Jurkat, Clone E6-1 (cell line): ENCODE data around the gene NSG2.

Experiments
- DNase-seq: peaks from one replicate; pipeline ENCODE4 v3.0.0-alpha.2; 2011; ENCODE audit warnings: low read depth, low spot score
- H3K4me3 ChIP-seq: 2 replicates; pipeline ENCODE4 v1.5.1; 2011; ENCODE audit warnings: mild to moderate bottlenecking, low read length, control low read depth, moderate library complexity

Gene NSG2

DNA sequence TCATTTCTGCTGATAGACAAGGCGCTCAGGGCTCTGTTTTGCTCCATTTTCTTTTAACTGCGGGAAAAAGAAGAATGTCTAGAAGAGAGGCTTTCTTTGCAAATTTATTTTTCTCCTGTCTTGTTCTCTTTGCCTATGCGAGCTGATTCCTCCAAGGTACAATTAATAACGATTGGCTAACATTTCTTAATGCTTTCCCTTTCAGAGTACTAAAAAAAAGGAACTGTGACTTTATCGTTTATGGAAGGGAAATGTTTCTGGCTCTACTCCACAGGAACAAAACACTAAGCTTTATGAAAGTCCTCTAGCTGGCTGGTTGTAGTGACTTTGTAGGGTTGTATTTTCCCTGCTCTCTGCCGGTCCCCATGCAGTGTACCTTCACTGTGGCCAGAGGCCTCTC is 11.7 kb downstream of the NSG2 start:
- no peak for DNase-seq
- no peak overlapping the region for H3K4me3 ChIP-seq

DNA sequence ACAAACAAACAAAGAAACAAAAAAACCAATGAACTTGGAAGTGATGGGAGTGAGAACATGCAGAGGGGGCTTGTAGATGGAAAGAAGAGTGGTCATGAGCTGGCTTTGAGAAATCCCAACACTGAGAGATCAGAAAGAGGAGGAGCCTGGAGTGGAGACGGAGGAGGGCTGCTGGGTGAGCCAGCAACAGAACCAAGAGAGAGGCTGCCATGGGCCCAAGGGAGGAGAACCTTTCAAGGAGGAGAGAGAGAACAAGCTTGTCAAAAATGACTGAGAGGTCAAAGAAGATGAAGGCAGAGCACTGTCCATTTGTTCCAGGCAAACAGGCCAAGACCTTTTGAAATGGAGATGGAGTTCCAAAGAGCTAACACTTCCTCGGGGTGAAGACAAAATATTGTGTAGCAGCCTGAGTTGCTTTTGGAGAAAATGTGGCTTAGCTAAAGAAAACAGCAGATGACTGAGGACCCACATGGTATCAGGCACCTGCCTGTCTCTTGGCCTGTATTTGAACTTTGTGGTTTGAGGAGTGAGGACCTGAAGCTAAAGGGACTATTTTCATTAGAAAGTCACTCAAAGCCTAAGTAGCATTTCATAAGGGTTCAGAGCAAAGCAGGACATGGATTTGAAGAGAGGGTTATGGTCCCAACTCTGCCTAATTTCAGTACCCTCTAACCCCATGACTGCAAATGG is 13.1 kb downstream of the NSG2 start:
- no peak overlapping the region for H3K4me3 ChIP-seq
- DNase-seq = no peak

DNA sequence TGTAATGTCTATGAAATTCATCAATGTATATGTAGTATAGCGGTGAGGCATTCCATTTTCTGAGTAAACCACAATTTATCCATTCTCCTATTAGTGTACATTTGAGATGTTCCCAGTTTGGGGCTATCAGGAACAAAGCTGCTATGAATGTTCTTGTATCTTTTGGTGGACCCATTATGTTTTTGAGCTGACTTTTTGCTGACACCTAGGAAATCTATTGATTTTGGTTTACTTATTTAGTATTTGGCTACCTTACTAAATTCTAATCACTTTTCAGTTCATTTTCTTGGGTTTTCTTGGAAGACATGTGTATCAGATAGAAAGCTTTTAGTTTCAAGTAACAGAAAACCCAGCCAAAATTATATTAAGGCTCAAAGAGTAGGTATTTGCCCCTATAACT is 13.7 kb downstream of the NSG2 start:
- H3K4me3 ChIP-seq = no peak overlapping the region
- DNase-seq = no peak

DNA sequence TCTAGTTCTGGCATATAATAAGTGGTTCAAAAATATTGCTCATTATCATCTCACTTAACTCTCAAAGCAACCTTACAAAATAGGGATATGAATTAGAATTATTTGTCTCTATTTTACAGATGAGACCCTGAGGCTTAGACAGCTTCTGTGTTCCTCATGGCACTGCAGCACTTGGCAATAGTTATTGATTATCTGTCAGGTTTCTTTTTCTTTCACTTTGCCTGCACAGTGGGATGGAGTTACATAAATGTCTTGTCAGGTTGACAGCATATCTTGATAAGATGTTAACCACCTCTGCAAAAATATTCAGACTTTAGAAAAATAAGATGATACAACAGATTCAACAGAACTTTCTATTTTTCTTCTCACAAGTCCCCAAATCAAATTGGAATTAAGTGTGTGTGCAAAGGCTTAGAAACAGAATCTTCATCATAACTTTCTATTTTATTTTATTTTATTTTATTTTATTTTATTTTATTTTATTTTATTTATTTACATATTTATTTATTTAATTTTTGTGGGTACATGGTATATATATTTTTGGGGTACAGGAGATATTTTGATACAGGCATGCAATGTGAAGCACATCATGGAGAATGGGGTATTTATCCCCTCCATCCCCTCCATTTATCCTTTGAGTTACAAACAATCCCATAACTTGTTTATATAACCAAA is 17.7 kb downstream of the NSG2 start:
- DNase-seq = no peak
- H3K4me3 ChIP-seq = no peak overlapping the region

DNA sequence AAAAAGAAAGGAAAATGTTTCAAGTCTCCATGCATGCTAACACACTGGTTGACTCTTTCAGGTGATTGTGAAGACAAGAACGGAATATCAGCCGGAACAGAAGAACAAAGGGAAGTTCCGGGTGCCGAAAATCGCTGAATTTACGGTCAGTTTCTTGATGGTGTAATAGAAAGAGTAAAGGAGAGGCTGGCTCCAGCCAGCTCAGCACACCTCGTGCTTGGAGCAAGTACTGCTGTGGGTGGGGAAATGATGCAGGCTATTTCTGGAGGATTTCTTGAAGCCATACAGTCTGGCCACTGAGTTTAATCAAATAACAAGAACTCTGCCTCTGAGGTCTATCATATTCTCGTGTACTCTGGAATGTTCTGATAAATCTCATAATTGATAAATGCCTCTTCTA is 18.7 kb downstream of the NSG2 start:
- H3K4me3 ChIP-seq = no peak overlapping the region
- DNase-seq = no peak

DNA sequence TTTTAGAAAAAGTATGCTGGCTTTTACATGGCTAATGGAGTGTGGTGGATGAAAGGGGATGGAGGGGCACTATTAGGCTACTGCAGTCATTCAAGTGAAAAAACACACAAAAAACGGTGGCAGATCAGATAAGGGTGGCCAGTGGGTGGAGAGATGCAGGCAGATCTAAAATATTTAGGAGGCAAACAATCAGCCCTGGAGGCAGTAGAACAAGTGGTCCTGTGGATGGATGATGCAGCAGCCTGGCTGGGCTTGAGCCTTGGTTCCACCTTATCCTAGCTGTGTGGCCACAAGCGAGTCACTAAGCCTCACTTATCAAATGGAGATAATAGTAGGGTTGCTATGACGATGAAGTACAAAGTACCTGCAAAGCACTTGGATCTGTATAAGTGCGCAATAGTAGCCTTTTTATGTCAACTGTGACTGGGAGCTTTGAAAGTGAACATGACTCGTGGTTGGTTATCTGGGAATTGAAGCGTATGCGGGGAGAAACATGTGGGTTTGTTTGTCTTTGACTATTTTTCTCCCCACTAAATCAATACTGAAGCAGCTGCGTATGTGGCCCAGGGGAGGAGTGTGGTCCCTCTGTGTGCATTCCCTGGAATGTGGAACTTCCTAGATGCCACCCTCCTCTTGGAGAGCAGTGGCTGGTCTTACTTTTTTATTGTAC is 20.2 kb downstream of the NSG2 start:
- no peak for DNase-seq
- H3K4me3 ChIP-seq = no peak overlapping the region

DNA sequence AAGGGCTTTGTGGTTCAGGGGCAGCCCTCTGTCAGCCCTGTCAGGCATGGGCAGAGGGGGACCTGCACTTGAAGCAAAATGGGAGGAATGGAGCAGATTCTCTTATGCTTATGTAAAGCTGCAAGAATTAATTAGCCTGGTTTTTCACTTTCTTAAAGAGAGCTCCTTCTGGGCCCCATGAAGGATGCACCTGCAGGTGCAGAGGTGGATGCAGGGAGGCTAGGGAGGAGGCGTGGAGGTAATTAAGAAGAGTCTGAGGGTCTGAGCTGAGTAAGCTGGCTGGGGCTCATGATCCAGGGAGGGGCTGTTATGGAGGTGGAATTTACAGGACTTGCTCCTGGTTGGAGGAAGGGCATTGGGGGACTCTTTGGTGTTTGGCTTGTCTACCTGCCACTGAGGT is 22.0 kb downstream of the NSG2 start:
- no peak for DNase-seq
- H3K4me3 ChIP-seq = no peak overlapping the region

DNA sequence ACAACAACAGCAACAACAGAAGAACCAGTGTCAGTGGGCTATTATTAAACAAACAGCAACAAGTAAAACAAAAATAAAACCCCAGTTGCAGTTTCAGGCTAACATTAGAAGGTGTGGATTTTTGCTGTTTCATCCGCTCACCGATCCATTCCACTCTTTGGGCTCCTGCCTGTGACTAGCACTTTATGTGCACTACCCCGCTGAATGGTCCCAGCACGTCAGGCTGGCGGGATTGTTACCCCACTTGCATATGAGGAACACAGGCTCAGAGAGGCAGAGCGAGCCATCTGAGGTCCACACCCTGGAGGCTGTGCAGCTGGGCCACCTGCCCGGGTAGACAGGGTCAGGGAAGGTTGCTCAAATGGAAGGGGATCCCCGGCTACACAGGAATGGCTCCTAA is 26.0 kb downstream of the NSG2 start:
- no peak for DNase-seq
- no peak overlapping the region for H3K4me3 ChIP-seq

DNA sequence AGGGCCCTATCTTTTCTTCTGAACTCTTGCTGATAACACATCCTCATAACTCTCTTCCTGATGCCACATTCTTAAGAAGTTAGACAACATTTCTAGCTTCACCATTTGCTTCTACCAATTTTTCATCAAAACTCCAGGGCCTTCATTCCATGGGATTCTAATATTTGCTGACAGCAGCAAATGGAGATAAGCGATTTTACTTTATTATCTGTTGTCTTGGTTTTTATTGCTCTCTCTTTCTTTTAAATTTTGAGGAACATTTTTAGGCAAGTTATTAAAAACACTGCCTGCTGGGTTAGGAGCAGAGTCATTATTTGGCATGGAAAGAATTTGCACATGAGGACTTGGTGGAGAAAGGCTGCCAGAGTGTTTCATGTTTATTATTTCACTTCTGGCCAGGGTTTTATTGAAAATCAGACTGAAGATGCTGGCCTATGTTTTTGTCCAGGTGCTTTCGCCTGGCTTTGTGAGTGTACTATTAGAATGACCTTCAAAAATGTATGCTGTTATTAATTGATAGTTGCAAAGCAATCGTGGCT is 27.7 kb downstream of the NSG2 start:
- no peak overlapping the region for H3K4me3 ChIP-seq
- DNase-seq = no peak

DNA sequence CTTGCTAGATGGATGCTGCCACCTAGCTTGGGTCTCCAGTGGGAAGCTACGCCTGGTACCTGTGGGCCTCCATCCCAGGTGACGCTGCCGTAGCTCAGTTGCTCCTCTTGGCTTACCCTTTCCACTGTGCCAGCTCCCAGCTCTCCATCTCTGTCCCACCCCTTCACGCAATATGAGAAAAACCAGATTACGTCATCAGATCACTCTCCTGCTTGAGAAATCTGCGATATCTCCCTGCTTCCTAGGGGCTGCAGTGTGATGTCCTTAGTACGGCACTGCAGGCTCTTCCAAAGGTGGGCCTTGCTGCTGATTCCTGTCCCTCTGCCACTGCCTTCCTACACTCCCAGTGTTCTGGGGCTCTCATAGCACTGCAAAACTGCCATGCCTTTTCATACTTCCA is 28.9 kb downstream of the NSG2 start:
- no peak overlapping the region for H3K4me3 ChIP-seq
- DNase-seq = no peak

DNA sequence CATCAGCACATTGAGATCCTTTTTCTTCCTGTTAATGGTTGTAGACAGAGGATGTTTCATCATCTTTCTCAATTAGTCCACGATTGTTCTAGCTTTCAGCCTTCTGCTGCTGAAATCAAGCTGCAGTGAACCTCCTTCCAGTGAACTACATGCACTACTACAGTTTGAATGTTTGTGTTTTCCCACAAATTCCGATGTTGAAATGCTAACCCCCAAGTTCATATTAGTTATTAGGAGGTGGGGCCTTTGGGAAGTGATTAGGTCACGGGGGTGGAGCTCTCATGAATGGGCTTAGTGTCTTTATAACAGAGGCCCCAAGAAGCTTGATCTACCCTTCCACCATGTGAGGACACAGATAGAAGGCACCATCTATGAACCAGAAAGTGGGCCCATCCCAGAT is 32.9 kb downstream of the NSG2 start:
- H3K4me3 ChIP-seq = no peak overlapping the region
- DNase-seq = no peak

DNA sequence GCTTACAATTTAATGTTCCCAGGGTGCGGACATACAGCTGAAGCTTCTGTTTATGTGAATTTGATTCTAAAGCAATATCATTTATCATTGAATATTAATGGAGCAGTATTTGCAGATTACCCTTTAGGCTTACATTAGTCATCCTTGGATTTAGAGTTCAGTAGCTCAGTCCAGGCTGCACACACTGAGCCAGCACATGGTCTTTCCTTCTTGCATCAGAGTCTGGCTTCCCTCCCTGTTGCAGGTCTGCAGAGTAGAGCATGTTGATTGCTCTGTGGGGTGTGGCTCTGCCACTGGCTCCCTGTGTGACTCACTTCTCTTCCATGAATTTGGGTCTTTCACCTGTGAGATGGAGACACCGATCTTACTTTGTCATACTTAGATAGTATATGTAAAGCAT is 36.8 kb downstream of the NSG2 start:
- no peak for DNase-seq
- no peak overlapping the region for H3K4me3 ChIP-seq

DNA sequence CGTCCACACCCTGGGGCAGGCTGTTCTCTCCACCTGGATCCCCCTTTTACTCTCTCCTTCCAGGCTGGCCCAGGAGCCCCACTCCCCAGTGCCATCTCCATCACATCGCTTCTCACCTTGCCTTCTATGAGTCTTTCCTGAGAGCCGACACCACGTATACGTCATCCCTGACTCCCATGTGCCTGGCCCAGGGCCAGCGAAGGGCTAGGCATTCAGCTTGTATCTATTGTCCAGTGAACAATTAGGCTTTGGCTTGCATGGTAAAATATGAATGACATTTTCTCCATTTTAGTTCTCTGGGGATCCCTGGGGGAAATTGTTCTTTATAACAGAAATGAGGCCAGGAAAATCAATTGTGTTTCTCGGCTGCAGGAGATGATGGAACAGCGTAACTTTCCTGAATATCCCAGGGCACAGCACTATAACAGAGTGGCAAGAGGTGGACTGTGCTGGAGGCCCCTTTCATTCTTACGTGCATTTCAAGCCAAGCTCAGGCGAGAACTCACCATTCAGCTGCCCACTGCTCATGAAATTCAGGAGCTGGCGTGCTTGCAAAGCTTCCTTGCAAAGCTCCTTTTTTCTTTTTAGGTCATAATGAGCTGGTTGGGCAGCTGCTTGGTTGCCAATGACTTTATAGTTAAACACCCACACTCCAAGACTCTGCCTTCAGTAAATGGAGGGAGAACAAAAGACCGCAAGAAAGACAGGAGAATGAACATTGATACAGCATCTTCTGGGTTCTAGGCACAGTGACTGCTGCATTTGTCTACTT is 37.7 kb downstream of the NSG2 start:
- no peak overlapping the region for H3K4me3 ChIP-seq

DNA sequence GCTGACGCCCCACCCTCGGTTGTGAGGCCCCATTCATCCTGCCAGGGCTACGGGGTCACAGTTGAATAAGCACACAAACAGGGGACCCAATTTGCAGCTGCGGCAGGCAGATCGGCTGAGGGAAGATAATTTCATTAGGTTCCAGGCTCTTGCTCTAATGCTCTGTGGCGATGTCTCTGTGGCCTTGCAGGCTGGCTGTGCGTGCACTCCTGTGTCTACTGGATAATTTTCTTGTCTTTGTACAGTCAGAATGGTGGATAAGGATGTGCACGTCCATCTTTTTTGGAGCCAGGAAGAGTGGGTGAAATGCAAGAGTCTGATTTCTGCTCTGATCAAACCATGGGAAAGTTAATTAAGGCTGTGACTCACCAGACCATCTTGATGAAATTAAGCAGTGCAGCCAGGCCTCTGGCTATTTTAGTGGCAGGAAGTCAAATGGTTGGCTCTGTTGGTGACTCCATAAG is 39.2 kb downstream of the NSG2 start:
- no peak for DNase-seq
- no peak overlapping the region for H3K4me3 ChIP-seq

More for the DNA sequence above, 37.7 kb downstream of the NSG2 start:
- DNase-seq = no peak

DNA sequence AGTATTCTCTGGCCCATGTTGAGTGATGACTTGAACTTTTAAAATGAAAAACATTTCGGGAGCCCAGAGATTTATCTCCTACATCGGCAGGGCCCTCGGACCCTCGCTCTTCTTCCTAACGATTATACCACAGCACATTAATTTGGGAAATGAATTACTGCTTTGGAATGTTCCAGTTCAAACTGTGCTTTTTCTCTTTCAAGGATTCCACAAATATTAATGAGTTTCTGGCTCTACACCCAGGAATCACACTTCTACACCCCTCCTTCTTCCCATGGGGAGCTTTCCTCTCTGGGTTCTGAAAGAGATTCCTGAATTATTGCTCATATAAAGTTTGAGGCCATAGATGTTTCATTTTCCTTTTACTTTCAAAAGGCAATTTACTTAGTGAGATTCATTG is 41.2 kb downstream of the NSG2 start:
- no peak overlapping the region for H3K4me3 ChIP-seq
- DNase-seq = no peak

DNA sequence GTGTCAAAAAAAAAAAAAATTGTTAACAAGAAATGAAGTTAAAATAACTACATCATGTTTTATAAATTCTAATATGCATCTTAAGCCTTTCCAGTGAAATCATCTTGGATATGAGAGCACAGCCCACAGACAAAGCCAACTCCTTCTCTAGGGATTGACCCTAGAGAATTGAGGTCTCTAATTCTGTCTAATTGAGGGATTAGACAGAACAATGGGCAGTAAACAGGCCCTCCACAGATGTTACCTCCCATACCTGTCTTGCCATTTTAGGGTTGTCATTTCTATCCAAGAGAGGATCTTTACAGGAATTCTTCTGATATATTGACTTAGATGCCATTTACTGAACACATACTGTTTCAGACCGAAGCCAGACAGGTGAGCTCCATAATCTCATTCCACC is 42.3 kb downstream of the NSG2 start:
- no peak for DNase-seq
- H3K4me3 ChIP-seq = no peak overlapping the region

DNA sequence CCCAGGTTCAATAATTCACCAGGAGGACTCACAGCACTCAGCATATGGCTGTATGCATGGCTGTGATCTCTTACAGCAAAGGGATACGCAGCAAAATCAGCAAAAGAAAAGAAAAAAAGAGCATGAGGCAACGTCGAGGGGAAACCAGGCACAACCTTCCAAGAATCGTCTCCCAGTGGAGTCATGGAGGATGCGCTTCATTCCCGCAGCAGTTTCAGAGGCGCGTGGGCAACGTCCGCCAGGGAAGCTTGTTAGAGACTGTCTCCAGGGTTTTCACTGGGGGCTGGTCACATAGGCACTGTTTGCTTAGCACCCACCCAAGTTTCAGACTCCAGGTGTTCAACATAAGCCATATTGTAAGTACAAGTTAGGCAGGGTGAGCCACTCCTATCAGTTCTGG is 44.6 kb downstream of the NSG2 start:
- DNase-seq = no peak
- no peak overlapping the region for H3K4me3 ChIP-seq

DNA sequence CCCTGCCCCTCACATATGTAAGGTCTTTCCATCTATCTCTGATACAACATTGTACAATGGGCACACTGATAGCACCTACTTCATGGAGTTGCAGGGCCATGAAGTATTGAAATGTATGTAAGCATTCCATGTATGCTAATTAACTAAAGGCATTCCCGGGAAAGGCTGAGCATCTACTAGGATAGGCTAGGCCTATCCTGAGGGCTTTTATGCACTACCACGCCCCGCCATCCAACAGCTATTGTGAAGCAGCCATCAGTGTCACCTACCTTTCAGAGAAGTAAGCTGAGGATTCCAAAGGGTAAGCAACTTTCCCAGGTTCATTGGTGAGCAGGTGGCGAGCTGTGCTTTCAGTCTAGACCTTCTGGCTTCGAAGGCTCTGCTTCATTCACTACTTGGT is 47.6 kb downstream of the NSG2 start:
- DNase-seq = no peak
- no peak overlapping the region for H3K4me3 ChIP-seq

DNA sequence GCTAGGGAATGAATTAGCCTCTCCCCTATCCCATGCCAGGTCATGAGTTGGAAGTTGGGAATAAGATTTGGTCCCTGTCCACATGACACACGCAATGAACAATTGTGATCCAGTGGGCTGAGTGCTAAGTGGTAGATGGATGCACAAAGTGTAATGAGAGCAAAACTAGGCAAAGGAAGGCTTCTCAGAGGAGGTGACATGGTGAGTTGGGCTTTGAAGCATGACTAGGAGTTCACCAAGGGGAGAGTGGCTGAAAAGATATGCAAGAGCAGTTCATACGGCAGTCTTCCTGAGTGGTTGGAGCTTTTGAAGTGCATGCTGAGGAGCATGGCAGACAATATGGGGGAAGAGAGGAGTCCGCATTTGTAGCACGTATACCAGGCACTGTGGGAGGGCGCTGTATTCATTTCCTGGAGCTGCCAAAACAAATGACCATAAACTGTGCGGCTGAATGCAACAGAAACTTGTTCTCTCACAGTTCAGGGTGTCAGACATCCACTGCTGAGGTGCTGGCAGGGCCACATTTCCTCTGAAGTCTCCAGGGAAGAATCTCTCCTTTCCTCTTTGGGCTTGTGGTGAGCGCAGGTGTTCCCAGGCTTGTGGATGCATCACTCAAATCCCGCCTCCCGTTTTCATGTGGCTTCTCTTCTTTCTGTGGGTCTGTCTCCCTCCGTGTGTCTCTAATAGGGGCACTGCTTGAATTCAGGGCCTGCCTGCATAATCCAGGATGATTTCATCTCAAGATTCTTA is 49.5 kb downstream of the NSG2 start:
- DNase-seq = peak; percentile 64
- H3K4me3 ChIP-seq = no peak overlapping the region
